Thyroid gland (tissue), 4 donors: ENCODE data around the gene ENTPD6. TPM values are rescaled to one million over a fixed set of nuclear protein-coding genes. Genes with fewer than 3 reads are reported as not detected.

Experiments used
- DNase-seq, 2 donors: peaks; one replicate each; pipeline ENCODE4 v3.0.0-alpha.2; 2019
- H3K27ac ChIP-seq, 3 donors: fragments of 200-600 bp; sonication (generic); 1 replicate in 2 of 3; 2 replicates in 1 of 3; pipeline ENCODE4 v1.5.1; 2016 to 2019; ENCODE audit warnings: mild to moderate bottlenecking in 1 of 3, moderate library complexity in 1 of 3
- H3K27me3 ChIP-seq: fragments of 200-600 bp; sonication (generic); one replicate; pipeline ENCODE4 v1.5.1; 2019
- H3K36me3 ChIP-seq, 2 donors: fragments of 200-600 bp; sonication (generic); one replicate each; pipeline ENCODE4 v1.5.1; 2016 to 2019
- H3K4me1 ChIP-seq, 2 donors: fragments of 200-600 bp; sonication (generic); one replicate each; pipeline ENCODE4 v1.5.1; 2017 to 2019
- H3K4me3 ChIP-seq, 3 donors: fragments of 200-600 bp; sonication (generic); replicated peaks in 1 of 3; 1 replicate in 2 of 3; 2 replicates in 1 of 3; pipeline ENCODE4 v1.5.1; 2016; ENCODE audit warnings: mild to moderate bottlenecking in 1 of 3
- H3K9me3 ChIP-seq: fragments of 200-600 bp; sonication (generic); one replicate; pipeline ENCODE4 v1.5.1; 2017
- CTCF ChIP-seq, 6 experiments: fragments of 200-600 bp in 3 of 6; fragments of 450-650 bp in 3 of 6; sonication (generic) in 3 of 6; IDR thresholded peaks; one replicate each; pipeline ENCODE4 v1.5.1; 2016 to 2019; ENCODE audit warnings: antibody characterized with exemption in 6 of 6, mild to moderate bottlenecking in 2 of 6, inconsistent platforms in 1 of 6, moderate library complexity in 1 of 6
- POLR2A ChIP-seq, 2 donors: fragments of 450-650 bp; IDR thresholded peaks; one replicate each; pipeline ENCODE4 v1.6.1; 2017; ENCODE audit warnings: antibody characterized with exemption in 2 of 2, mild to moderate bottlenecking in 2 of 2, moderate library complexity in 1 of 2
- WGBS, 2 donors: methylation state at CpG; one replicate each; pipeline ENCODE4 v1.1.5; 2017; 5-methylcytosine and 5-hydroxymethylcytosine counted together
- intact Hi-C: fragments of 100-400 bp; cut with DNase I; formaldehyde crosslinking; loops from one replicate; pipeline ENCODE4 v1.15.1; 2023
- total RNA-seq, 4 donors: library from RNA; depleted of rRNA; stranded (reverse); fragments of >200 nt; gene quantifications; one replicate each; pipeline ENCODE4 v1.2.3, GENCODE V29; 2016

Gene ENTPD6
- total RNA-seq, 4 donors from 2014 or later, result 51.6 to 75.6 (median 64.9) TPM

- TF ChIP-seq CTCF (IDR thresholded peaks at IDR 0.05) (no peak), POLR2A (IDR thresholded peaks at IDR 0.05) (no peak)
- WGBS, 2 donors, result 86 to 90% methylated on average over 11 of the region's 12 CpGs
- no peak overlapping the region for H3K4me3 ChIP-seq
- peaks cover 8 to 13% of the 10 kb centered on the region in 2 donors for H3K4me1 ChIP-seq
- DNase-seq, result no peak
- intact Hi-C loops, result no loop called here
- H3K36me3 ChIP-seq, result peaks cover 23 to 45% of the 10 kb centered on the region in 2 donors
- no peaks in the 10 kb centered on the region for H3K27me3 ChIP-seq
- H3K27ac ChIP-seq, result no peak overlapping the region
- H3K9me3 ChIP-seq, result no peaks in the 10 kb centered on the region
Measured at GRCh38 chr20:25218492-25218891, 23.0 kb downstream of the ENTPD6 start.

DNA sequence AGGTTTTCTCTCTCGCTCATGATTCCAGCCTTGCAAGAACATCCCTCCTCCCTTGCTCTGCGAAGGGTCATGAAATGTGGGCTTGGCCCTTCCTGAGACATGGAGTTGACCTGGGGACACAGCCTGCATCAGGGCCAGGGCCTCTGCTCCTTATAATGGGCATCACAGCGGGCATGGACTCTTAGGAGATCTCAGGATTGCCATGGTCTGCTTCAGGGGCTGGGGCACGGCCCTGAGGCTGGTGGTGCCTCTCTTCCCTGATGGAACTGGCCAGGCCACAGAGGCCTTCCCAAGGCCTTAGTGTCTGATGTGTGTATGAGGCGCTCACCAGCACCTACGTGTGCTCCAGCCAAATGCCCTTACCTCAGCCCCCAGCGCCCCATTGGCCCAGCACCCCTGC lies 23.9 kb downstream of the ENTPD6 start:
- H3K36me3 ChIP-seq, result peaks cover 15 to 36% of the 10 kb centered on the region in 2 donors
- TF ChIP-seq CTCF (IDR thresholded peaks at IDR 0.05) (no peak), POLR2A (IDR thresholded peaks at IDR 0.05) (no peak)
- intact Hi-C loops, result no loop called here
- peaks cover 8 to 13% of the 10 kb centered on the region in 2 donors for H3K4me1 ChIP-seq
- no peak overlapping the region for H3K4me3 ChIP-seq
- H3K27me3 ChIP-seq, result no peaks in the 10 kb centered on the region
- 97 to 99% methylated on average over 5 to 6 of the region's 7 CpGs for WGBS, 2 donors
- H3K27ac ChIP-seq, result peak overlapping the region in 1 of 3 donors; percentile 16
- no peaks in the 10 kb centered on the region for H3K9me3 ChIP-seq
- no peak for DNase-seq

DNA sequence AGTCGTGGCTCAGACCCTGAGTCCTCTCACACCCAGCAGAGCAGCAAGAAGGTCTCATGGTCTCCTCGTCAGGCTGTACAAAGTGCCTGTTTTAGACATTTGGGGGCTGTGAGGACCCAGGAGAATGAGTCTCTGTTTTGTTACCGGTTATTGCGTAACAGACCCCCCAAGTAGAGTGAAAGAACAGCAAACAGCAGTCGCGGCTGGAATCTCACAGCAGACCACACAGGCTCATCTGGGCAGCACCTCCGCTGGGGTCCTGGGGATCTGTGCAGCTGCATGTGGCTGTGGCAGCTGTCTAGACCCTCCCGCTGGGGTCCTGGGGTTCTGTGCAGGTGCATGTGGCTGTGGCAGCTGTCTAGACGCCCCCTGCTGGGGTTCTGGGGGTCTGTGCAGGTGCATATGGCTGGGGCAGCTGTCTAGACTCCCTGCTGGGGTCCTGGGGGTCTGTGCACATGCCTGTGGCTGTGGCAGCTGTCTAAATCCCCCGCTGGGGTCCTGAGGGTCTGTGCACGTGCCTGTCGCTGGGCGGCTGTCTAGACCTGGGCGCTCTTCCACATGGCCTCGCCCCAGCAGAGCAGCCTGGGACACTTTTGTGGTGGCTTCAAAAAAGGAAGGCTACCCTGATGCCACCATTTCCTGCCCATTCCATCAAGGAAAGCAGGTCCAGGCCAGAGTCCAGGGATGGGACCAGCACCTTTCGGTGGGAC lies 24.7 kb downstream of the ENTPD6 start:
- H3K27me3 ChIP-seq, result no peaks in the 10 kb centered on the region
- H3K4me1 ChIP-seq, result peaks cover 8 to 13% of the 10 kb centered on the region in 2 donors
- WGBS, 2 donors, result 76 to 77% methylated on average over 11 of the region's 16 CpGs
- no peak overlapping the region for H3K4me3 ChIP-seq
- no peak for TF ChIP-seq CTCF (IDR thresholded peaks at IDR 0.05)
- no peak for TF ChIP-seq POLR2A (IDR thresholded peaks at IDR 0.05)
- DNase-seq, result no peak
- peaks cover 10 to 29% of the 10 kb centered on the region in 2 donors for H3K36me3 ChIP-seq
- no peaks in the 10 kb centered on the region for H3K9me3 ChIP-seq
- intact Hi-C loops, result no loop called here
- H3K27ac ChIP-seq, result peak overlapping the region in 2 of 3 donors; percentile 16 to 23

DNA sequence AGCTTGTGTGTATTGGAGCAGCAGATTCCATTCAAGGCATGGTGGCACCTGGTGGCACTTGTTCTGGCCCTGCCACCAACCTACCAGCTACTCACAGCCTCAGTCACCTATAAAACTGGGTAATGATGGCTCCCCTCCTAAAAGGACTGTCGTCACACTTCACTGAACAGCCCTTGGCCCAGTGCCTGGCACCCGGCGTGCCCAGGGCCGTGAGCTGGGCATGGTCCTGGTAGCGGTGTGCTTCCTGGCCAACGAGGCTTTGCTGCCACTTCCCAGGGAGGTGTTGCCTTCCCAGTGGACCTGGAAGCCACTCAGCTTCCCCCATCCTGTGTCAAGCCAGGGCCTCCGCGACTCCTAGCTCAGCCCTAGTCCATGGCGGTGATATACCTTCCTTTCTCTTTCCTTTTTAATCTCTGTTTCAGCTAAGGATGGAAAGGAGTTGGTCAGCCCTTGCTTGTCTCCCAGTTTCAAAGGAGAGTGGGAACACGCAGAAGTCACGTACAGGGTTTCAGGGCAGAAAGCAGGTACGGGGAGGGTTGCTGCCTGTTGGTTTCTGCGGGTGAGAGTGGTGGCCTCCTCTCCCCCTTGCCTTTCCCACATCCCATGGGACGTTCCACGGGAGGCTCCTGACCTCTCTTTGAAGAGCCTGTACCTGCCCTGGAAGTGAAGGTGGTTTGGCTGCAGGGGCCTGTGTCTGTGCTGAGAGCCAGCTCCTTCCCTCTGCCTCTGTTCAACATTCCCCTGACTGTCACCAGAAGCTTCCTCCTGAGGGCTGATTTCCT lies 25.5 kb downstream of the ENTPD6 start:
- TF ChIP-seq POLR2A (IDR thresholded peaks at IDR 0.05), result no peak
- no peak for TF ChIP-seq CTCF (IDR thresholded peaks at IDR 0.05)
- H3K27ac ChIP-seq, result no peak overlapping the region
- H3K36me3 ChIP-seq, result peaks cover 2 to 21% of the 10 kb centered on the region in 2 donors
- no peak overlapping the region for H3K4me3 ChIP-seq
- 52 to 57% methylated on average over 12 to 15 of the region's 15 CpGs for WGBS, 2 donors
- no peaks in the 10 kb centered on the region for H3K9me3 ChIP-seq
- intact Hi-C loops, result no loop called here
- H3K4me1 ChIP-seq, result peaks cover 8 to 13% of the 10 kb centered on the region in 2 donors
- no peaks in the 10 kb centered on the region for H3K27me3 ChIP-seq
- peak; percentile 85 to 89 for DNase-seq
